Stimulated activated CD8-positive, alpha-beta memory T cell treated with anti-CD3 and anti-CD28 coated beads, Interleukin-12 subunit alpha, Interleukin-12 subunit beta, amount 100 ng/mL, for 24 hours (primary cell): Measurements from ENCODE around the gene IFT122.

Experiments
- DNase-seq: peaks from one replicate; pipeline ENCODE4 v3.0.0-alpha.2; 2020; ENCODE audit errors: extremely low read depth

IFT122 gene

DNA sequence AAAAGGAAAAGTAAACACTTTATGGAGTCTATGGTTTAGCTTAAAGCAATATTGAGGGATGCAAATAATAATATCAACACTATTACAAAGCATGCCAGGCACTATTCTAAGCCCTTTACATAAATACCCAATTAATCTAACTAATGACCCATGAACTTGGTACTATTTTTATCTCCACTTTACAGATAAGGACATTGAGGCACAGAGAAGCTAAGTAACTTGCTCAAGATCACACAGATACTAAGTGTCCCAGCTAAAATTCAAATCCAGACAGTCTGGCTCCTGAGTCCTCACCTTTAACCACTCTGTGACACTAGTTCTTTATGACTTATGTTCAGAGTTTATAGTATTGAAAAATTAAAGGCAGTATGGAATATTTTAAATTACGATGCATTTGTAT lies 5.9 kb upstream of the IFT122 start:
- DNase-seq, result no peak

DNA sequence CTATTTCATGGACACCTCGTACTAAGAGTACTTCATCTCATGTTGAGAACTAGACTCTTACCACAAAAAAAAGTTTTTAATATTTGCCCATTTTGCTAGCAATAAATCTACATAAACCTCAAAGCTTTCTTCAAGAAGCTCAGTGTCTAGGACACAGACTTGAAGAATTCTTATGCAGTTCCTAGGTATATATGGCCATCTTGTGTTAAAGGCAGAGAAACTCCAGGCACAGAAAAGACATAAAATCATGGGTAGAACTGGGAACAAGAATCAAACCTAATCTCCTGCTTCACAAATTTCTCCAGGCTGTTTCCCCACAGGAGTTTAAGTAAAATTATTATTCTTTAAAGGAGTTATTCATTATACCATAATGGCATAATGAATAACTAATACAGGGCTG lies 4.7 kb upstream of the IFT122 start:
- no peak for DNase-seq

DNA sequence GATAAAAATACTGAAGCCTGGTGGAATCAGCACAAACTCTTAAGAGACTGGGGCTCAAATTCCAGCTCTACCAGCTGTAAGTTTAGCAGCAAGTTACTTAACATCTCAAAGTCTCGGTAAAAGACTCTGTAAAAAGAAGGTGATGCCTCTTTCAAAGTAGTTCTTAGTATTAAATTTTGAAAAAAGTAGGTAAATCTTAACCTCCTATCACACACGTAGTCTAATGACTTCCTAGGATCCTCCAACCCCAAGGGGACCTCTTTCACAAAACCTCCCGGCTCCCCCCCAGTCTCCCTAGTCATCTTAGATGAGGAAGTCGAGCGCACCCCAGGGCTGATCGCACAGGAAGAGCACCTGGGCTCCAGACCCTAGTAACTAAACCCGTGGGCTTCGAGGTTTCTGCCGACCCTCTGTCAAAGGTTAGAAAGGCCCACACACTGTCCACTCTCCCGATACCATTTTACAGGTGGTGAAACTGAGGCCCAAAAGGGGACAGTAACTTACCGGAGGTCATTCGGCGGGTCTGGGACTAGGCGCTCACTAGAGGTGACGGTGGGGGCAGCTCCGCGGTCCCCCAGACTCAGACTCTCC lies 703 bp upstream of the IFT122 start:
- peak; percentile 9 for DNase-seq

DNA sequence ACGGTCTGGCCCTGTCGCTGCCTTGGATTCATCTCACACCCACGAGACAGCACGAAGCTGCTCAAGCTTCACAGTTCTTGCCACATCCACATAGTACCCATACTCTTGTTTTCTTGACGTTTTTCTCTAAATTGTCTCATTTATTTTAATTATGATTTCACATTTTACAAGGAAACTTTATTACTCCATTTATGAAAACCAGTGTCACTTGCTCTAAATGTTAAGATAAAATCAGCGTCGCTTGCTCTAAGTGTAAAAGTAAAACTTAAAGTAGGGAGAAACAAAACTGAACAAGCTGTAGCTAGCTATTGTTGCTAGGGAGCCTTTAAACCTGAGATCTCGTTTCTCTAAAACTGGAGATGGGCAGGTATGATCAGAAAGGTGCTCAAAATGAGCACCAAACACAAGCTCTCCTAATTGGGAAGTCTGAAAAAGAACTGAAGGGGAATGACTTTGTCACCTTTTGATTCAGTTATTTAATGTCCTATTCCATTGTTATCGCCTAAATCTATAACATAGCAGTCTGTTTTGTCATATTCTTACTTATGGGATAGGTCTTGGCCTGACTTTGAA lies 680 bp downstream of the IFT122 start:
- no peak for DNase-seq

DNA sequence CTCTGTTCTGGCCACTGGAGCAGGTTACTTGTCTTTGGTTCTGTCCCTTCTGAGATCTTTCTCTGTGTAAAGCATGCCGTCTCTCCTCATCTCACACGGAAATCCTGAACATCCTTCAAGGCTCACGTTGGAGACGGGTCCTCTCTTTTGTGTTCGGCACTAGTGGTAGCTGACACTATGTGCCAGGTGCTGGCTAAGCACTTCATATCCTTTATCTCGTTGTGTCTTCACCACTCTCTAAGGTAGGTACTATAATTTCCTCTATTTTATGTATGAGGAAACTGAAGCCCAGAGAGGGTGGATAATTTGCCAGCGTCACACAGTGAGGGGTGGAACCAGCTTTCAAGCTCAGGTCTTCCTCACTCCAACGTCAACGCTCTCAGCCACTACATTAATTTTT lies 1.2 kb downstream of the IFT122 start:
- DNase-seq, result no peak

DNA sequence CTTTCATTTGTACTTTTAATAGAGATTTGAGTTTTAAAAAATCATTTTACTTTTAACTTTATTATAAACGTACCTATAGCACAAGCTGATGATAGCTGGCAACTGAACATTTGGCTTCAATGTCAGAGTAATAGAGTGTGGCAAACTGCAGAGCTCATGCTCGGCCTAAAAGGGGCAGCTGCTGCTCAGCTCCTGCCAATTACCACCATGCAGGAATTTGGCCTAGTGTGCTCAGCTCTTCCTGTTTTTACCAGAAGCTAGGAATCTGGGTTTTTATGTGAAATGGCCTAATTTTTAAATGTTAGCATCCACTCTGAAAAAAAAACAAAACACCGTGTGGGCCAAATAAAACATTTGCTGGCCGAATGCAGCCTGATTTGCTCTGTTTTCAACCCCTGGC lies 1.8 kb downstream of the IFT122 start:
- DNase-seq, result no peak

DNA sequence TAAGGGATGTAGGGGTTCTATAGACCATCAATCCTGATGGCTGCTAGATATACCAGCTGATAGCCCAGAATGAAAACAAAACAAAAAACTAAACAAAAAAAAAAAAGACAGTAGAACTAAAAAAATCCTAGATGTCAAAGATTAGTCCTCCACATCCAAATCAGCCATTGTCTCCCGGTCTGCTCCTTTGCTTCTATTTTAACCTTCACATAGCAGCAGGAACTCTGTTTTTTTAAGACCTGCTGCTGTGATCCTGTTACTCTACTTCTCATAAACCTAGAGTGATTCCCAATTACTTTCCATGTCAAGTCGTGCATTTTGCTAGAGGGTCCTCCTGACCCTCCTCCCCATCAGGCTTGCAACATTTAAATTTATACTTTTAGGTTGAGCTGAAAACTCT lies 2.5 kb downstream of the IFT122 start:
- no peak for DNase-seq

DNA sequence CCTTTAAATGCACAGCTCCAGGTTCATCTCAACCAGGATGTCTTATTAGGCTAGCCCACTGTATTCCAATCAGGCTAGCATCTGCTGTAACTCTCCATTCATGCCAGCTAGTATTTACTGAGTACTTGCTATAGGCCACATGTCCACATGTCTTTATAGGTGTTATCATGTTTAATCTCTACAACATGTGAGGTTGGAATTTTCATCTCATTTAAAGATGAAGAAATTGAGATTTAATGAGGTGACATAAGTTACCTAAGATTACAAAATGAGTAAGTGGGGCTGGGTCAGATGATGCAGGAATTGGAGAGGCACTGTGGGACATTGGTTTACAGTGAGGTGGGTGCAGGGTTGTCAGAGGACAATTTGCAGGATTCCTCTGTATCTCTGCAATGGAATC lies 2.9 kb downstream of the IFT122 start:
- DNase-seq, result no peak

DNA sequence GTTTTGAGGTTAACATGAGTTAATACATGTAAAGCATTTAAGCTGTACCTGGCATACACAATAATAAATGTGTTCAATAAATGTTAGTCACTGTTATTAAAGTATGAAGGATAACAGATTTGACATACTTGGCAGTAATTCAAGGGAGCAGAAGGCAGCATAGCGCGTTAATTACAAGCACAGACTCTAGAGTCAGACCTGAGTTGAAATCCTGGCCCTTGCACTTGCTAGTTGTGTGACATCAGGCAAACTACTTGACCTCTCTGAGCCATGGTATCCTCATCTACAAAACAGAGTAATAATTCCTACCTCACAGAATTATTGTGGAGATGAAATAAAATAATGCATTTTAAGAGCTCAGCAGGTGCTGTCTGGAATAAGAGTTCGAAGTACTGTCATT lies 5.4 kb downstream of the IFT122 start:
- DNase-seq, result no peak

DNA sequence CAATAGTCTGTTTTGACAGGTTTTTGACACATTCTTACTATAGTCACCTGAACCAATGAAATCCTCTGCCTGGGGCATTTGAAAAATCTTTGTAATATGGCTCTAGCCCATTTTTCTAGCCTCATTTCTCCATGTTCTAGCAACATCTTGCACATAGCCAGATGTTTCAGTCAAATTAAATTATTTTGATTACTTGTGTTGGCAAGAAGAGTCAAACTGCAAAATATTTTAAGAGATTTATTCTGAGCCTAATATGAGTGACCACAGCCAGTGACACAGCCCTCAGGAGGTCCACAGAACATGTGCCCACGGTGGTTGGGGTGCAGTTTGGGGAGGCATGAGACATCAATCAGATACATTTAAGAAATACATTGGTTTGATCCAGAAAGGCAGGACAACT lies 6.9 kb downstream of the IFT122 start:
- no peak for DNase-seq

DNA sequence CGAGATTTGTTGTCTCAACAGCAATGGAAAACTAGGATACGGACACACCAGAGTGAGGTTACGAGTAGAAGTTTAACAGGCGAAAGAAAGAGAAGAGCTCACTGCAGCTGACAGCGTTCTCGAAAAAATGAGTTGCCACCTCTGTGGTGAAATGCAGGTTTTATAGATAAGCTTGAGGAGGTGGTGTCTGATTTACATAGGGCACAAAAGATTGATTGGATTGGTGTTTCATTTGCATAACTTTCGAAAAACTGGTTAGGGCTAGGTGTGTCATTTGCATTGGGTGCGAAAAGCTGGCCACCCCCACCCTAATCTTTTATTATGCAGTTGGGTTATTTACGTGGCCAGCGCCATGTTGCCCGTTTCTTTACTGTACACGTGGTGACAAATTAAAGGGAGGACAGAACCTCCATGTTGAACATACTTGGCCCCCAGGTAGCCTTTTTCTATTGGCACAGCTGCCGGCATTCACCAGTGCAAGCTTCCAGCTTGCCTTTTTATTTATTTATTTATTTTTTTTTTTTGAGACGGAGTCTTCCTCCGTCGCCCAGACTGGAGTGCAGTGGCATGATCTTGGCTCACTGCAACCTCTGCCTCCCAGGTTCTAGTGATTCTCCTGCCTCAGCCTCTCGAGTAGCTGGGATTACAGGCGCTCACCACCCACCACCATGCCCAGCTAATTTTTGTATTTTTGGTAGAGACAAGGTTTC lies 8.3 kb downstream of the IFT122 start:
- no peak for DNase-seq

DNA sequence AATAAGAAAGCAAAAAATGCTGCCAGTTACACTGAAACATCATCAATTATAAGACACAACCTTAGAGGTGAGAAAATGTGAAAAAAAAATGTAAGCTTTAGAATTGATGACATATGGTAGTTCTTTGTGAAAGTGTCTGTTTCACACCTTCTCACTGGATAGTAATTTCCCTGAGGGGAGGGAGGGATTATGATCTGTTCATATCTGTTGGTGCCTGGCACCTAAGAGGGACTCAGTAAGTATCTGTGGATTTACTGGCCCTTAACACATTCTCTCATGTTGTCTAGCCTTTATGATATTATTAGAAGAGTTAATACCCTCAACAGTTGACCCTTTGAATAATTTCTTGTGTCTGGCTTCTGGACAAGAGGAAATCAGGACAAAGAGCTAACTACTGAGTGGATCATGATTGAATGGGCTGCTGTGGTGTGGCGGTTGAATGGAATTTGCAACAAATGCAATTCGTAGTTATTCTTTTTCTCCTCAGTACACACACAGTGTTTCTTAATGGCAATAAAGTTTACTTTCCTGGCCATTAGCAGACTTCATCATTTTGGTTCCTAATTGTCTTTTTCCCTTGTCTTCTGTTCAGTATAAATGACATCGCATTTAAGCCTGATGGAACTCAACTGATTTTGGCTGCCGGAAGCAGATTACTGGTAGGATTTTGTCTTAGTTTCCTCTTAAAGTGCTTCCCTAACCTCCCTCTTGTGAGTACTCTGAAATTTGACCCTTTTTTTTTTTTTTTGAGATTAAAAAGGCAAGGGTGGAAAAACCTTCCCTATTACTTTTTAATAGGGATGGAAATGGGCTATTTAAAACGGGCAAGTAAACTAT lies 9.5 kb downstream of the IFT122 start:
- no peak for DNase-seq

DNA sequence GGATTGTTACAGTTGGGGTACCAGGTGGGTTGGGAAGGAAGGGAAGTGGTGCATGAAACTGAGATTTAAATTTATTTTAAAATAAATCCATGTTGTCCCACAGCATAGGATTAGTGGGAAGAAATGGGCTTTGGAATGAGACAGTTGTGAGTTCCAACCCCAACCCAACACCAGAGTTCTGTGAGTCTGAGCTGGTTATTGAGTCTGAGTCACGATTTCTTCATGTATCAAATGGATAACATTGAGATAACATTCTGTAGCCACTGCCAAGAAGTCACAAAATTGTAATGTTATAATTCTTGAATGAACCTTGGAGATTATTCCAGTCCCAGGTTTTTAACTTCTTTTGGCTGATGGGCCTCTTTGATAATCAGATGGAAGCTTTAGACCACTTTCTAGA lies 13.7 kb downstream of the IFT122 start:
- DNase-seq, result no peak

DNA sequence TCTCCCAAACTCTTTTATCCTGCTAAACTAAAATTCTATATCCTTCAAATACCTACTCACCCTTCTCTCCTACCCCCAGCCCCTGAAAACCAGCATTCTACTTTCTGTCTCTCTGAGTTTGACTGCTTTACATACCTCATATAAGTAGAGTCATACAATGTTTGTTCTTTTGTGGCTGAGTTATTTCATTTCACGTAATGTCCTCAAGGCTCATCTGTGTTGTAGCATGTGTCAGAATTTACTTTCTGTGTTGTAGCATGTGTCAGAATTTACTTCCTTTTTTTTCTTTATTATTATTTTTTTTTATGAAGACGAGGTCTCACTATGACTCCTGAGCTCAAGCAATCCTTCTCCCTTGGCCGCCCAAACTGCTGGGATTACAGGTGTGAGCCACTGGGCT lies 20.1 kb downstream of the IFT122 start:
- DNase-seq, result no peak

DNA sequence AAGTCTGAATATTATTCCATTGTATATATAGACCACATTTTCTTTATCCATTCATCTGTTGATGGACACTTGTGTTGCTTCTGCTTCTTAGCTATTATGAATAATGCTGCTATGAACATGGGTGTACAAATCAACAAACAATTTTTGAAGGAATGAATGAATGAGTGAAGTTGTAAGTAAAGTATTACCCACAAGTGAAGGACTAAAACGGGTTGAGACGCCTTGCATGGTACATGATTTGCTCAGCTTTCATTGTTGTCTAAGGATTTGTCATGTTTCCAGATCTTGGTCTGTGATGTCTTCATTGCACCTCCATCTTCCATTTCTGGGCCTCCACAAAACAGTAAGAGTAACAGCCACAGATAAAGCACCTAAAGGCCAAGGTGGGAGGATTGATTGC lies 20.5 kb downstream of the IFT122 start:
- DNase-seq, result no peak

DNA sequence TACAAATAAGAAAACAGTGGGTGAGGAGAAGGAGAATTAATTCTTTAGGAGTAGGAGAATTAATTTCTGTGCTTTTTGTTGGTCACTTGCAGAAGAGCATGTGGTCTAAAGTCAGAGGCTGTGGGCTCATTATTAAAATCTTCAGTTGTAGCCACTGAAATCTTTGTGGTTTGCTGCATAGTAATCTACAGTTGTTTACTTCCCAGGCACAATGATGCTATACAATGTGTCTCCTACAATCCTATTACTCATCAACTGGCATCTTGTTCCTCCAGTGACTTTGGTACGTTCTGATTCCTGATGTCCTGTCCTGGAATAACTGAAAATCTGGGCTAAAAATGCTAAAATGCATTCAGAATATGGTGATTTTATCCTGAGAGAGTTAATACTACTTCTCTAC lies 21.0 kb downstream of the IFT122 start:
- DNase-seq, result no peak

DNA sequence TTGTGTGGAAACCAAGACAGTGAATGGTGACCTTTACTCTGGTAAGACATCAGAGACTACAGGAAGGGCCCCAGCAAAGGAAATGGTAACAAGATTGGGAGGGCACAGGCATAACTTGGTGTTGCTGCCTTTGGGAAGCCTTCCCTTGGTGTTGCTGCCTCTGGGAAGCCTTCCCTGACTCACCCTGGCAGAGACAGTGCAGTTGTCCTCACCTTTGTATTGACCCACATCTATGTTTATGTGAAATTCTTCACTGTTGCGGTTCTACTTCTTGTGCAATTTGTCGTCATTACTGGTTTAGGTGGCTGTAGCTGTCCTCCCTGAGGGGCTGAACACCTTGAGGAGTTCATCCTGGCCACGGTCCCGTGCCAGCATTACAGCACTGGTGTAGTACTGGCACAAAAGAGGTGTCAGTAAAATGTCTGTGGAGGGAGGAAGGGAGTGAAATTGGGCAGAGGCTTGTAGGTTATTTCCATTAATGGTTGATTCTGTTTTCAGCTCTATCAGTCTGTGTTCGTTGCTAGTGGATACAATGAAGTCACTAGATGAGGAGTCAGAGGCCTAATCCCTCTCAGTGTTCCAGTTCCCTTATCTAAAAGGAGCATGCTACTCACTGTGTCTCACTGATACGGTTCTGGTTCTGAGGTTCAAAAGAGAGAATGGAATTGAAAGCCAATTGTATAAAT lies 21.6 kb downstream of the IFT122 start:
- no peak for DNase-seq

DNA sequence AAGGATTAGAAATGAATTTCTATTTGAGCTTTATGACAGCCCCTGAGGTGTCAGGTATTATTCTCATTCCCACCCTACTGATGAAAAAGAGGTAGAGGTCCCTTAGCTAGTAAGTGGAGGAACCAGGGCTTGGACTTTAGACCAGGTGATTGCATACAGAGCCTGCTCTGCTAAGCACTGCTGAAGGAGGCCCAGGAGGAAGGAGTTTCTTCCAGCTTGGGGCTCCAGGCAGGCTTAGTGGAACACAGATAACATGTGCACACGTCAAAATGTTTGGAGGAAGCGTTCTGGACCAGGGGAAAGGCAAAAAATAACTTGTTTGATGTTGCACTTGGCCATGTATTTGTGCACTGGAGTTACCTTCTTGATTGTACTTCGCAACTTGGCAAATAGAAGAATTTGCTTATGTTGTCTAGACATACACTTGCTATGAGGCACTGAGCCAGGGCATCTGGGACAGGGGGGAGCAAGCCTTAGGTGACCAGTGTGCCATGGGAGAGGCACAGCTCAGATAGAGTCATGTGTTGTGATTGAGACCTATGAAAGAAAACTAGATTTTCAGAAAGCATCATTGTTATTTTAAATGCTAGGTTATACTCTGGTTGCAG lies 22.4 kb downstream of the IFT122 start:
- no peak for DNase-seq

DNA sequence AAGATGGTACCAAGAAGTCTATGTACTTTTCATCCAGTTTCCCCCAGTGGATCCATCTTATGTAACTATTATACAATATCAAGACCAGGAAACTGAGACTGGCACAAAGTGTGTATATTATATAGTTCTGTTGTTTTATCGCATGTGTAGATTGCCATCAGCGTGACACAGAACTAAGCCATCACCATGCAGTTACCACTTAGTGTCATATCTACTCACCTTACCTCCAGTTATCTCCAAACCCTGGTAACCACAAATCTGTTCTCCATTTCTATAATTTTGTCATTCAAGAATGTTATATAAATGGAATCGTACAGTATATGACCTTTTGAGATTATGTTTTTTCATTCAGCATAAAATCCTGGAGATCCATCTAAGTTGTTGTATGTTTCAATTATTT lies 23.1 kb downstream of the IFT122 start:
- no peak for DNase-seq

DNA sequence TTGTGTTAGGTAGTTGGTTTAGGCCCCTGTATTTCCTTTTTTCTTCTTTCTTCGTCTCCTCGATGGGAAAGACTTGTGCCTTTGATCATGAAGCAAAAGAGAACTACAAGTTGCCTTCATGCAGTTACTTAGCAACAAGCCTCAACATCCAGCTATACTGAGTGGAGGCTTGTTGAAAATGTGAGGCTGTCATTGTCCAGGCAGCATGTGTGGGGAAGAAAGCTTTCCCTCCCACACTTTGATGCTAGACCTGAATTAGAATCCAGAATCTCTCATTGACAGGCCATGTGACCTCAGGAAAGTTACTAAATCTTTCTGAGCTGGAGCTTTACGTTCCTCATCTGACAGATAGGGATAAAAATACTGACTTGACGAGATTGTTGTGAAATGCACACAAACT lies 23.7 kb downstream of the IFT122 start:
- DNase-seq, result no peak

DNA sequence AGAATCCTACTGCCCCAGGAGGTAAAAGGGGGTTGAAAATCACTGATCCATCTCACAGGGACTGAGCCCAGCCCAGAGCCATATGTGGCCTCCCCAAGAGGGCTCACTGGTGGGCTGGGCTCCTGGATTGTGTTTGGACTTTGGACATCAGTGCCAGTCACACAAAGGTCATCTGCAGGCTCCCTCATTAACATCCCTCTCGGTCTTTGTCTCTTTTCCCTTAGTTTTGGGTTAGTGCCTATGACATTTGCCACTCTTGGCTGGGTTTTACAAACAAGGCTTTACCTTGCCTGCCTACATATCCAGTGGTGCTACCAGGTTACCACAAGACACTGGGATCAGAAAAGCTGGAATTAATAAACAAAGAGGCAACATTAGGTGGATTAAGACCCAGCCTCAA lies 27.9 kb downstream of the IFT122 start:
- DNase-seq, result no peak

DNA sequence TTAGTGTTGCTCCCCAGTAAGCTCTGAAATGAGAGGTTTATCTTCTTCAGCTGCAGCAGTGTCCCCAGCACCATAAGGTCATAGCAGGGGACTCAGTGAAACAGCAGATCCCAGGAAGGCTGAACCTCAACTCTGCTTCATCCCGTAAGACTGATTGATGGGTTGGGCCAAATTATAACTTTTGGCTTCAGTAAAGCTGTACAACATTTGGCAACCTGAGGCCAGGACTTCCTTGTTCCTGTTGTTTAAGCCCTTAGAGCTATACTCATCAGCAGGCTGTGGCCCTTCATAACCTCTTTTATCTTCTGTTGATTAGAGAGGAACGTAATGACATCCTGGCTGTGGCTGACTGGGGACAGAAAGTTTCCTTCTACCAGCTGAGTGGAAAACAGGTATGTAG lies 29.0 kb downstream of the IFT122 start:
- no peak for DNase-seq
